Mesothelial cell of epicardium (in vitro differentiated cells): Measurements from ENCODE around the gene GDF15. TPM values are rescaled to one million over a fixed set of nuclear protein-coding genes. Genes with fewer than 3 reads are reported as not detected.
A peak's percentile ranks its signal among the peaks of the same experiment; 100 is the strongest.

ENCODE experiments used
- DNase-seq, 2 experiments: peaks; one replicate each; pipeline ENCODE4 v3.0.0; 2021; ENCODE audit warnings: low spot score in 2 of 2; ENCODE audit not compliant: unreplicated experiment in 2 of 2
- H3K27ac Mint-ChIP-seq: 2 replicates; pipeline ENCODE4 v1.8.0; 2021; ENCODE audit warnings: mixed read lengths
- H3K27me3 Mint-ChIP-seq: 2 replicates; pipeline ENCODE4 v1.8.0; 2021; ENCODE audit warnings: low read depth, mixed read lengths
- H3K36me3 Mint-ChIP-seq: 2 replicates; pipeline ENCODE4 v1.8.0; 2021; ENCODE audit warnings: mixed read lengths
- H3K4me1 Mint-ChIP-seq: 2 replicates; pipeline ENCODE4 v1.8.0; 2021; ENCODE audit warnings: mixed read lengths
- H3K4me3 Mint-ChIP-seq: 2 replicates; pipeline ENCODE4 v1.8.0; 2021; ENCODE audit warnings: mild to moderate bottlenecking, moderate library complexity, mixed read lengths
- H3K9me3 Mint-ChIP-seq: 2 replicates; pipeline ENCODE4 v1.8.0; 2021; ENCODE audit warnings: mixed read lengths
- total RNA-seq: library from RNA; stranded (reverse); gene quantifications from 3 replicates; pipeline ENCODE4 v1.2.1, GENCODE V29; 2021
- TF ChIP-seq, protein P1 (sequence below): fragments of 200-600 bp; sonication (generic); IDR thresholded peaks from one replicate; pipeline ENCODE4 v1.5.0; 2021; ENCODE audit warnings: antibody characterized with exemption; ENCODE audit not compliant: unreplicated experiment

The GDF15 gene
- total RNA-seq, 1 donor from 2014 or later: 4.7 TPM

DNA sequence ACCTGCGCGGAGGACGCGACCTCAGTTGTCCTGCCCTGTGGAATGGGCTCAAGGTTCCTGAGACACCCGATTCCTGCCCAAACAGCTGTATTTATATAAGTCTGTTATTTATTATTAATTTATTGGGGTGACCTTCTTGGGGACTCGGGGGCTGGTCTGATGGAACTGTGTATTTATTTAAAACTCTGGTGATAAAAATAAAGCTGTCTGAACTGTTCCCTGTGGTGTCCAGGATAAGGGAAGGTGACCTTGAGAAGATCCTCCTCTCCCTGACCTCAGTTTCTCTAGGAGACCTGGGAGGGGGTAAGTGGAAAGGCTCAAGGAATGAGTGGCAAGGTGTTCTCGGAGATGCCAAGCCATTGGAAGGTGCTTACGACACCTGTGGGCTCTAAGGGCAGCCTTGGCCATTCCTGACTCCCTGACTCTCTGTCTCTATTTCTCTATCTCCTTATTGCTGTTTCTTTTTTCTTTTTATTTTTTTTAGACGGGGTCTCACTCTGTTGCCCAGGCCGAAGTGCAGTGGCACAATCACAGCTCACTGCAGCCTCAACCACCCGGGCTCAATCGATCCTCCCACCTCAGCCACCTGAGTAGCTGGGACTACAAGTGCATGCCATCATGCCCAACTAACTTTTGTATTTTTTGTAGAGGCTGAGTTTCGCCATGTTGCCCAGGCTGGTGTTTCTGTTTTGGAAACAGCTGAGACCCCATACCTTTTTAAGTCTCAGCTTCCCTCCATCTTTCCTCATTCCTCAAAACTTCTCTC is 3.2 kb downstream of the GDF15 start:
- peaks cover 6% of the 10 kb centered on the region for H3K27me3 Mint-ChIP-seq
- TF ChIP-seq, protein P1, sequence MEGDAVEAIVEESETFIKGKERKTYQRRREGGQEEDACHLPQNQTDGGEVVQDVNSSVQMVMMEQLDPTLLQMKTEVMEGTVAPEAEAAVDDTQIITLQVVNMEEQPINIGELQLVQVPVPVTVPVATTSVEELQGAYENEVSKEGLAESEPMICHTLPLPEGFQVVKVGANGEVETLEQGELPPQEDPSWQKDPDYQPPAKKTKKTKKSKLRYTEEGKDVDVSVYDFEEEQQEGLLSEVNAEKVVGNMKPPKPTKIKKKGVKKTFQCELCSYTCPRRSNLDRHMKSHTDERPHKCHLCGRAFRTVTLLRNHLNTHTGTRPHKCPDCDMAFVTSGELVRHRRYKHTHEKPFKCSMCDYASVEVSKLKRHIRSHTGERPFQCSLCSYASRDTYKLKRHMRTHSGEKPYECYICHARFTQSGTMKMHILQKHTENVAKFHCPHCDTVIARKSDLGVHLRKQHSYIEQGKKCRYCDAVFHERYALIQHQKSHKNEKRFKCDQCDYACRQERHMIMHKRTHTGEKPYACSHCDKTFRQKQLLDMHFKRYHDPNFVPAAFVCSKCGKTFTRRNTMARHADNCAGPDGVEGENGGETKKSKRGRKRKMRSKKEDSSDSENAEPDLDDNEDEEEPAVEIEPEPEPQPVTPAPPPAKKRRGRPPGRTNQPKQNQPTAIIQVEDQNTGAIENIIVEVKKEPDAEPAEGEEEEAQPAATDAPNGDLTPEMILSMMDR: no peak
- H3K36me3 Mint-ChIP-seq: no peaks in the 10 kb centered on the region
- DNase-seq: no peak
- peak overlapping the region; percentile 20 for H3K4me3 Mint-ChIP-seq
- H3K27ac Mint-ChIP-seq: no peak overlapping the region
- H3K4me1 Mint-ChIP-seq: peaks cover 12% of the 10 kb centered on the region
- H3K9me3 Mint-ChIP-seq: no peaks in the 10 kb centered on the region

DNA sequence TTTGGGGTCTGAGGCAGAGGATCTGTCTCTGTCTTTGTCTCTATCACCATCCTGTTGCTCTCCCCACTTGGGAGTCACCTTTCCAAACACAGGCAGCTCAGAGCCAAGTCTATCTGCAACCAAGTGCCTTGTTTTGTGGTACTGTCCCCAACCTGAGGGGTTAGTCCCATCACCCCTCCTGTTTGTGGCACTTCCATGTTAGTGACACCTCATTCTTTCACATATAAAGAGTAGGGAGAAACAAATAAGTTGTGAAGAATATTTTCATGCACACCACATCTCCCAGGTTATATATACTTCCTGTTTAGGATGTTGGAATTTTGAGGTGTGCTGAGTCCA is 3.7 kb downstream of the GDF15 start:
- TF ChIP-seq, protein P1: no peak
- no peak overlapping the region for H3K4me3 Mint-ChIP-seq
- DNase-seq: no peak
- H3K4me1 Mint-ChIP-seq: peaks cover 10% of the 10 kb centered on the region
- no peaks in the 10 kb centered on the region for H3K9me3 Mint-ChIP-seq
- no peaks in the 10 kb centered on the region for H3K36me3 Mint-ChIP-seq
- H3K27ac Mint-ChIP-seq: no peak overlapping the region
- peaks cover 6% of the 10 kb centered on the region for H3K27me3 Mint-ChIP-seq

DNA sequence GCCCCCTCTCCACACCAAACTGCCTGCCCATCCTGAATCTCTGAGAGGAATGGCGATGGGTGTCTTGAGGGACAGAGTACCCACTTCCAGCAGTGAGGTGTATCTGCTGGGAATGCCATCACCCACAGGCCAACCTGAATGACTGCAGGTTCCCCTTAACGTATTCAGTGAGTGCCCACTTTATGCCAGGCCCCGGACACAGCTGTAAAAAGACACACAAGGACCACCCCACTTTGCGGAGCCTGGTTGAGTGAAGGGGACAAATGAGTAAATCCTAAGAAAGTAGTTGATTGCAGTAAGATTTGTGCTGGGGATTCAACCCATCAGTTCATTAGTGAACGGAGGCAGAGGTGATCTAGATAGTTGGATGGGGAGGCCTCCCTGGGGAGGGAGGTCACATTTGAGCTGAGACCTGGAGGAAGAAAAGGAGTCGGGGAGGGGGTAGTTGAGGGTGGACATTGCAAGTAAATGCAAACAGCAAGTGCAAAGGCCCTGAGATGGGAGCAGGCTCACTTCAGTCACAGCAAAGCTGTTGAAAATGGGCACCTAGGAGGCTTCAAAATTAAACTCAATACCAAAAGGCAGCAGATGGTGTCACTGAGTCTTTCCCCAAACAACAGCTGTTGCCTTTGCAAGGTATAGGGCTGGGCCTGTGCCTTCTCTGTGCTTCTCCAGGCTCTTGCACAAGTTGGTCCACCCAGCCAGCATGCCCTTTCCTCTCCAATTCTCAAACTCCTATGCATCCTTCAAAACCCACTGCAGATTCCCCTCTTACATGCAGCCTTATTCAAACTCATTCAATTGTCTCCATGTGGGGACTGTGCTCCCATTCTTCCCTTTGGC is 4.3 kb downstream of the GDF15 start:
- no peaks in the 10 kb centered on the region for H3K36me3 Mint-ChIP-seq
- no peak overlapping the region for H3K4me3 Mint-ChIP-seq
- H3K4me1 Mint-ChIP-seq: peaks cover 10% of the 10 kb centered on the region
- H3K27me3 Mint-ChIP-seq: peaks cover 6% of the 10 kb centered on the region
- no peak for DNase-seq
- no peak overlapping the region for H3K27ac Mint-ChIP-seq
- no peaks in the 10 kb centered on the region for H3K9me3 Mint-ChIP-seq
- TF ChIP-seq, protein P1: no peak

DNA sequence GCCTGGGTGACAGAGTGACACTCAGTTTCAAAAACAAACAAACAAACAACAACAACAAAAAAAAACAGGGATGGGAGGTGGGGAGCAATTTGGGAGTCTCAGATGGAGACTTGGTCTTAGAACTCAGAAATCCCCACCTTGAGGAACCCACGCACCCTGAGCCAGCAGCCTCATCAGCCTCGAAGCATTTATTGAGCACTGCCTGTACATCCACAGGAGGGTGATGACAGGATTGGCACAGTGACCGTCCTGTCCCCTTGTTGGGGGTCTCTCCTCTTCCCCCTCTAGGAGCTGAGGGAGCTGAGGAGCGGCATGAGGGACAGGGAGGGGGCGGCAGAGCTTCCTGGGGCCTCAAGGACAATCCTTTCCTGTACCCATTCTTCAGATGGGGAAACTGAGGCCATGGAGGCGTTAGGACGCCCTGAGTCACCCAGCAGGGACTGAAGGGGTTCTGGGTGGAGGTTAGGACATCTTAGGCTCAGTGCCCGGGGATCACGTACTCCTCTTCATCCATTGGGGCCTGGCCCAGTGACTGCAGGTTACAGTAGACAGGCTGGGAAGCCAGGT is 5.6 kb downstream of the GDF15 start:
- TF ChIP-seq, protein P1: no peak
- H3K27me3 Mint-ChIP-seq: peaks cover 6% of the 10 kb centered on the region
- peaks cover 4% of the 10 kb centered on the region for H3K4me1 Mint-ChIP-seq

DNA sequence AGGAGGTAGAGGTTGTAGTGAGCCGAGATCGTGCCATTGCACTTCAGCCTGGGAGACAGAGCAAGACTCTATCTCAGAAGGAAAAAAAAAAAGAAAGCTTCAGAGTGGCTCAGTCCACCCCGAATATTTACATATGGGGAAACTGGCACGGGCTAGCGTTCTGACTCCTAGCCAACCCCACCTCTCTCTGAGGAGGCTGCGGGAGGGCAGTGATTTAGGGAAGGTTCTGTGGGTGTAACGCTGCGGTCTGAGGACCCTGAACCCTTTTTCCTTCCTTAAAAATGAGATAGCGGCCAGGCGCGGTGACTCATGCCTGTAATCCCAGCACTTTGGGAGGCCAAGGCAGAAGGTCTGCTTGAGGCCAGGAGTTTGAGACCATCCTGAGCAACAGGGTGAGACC is 6.5 kb downstream of the GDF15 start:
- Mint-ChIP-seq H3K27me3 (peaks cover 4% of the 10 kb centered on the region), H3K27ac (no peak overlapping the region), H3K36me3 (no peaks in the 10 kb centered on the region), H3K4me3 (no peak overlapping the region), H3K9me3 (no peaks in the 10 kb centered on the region), H3K4me1 (peaks cover 4% of the 10 kb centered on the region)
- TF ChIP-seq, protein P1: no peak
- DNase-seq: no peak

More for the DNA sequence above, 5.6 kb downstream of the GDF15 start:
- no peaks in the 10 kb centered on the region for H3K9me3 Mint-ChIP-seq
- H3K27ac Mint-ChIP-seq: no peak overlapping the region
- no peak overlapping the region for H3K4me3 Mint-ChIP-seq
- no peak for DNase-seq
- H3K36me3 Mint-ChIP-seq: no peaks in the 10 kb centered on the region
